ENCODE data around the gene LGR4.

LGR4 gene

GRCh38 chr11:27375370-27375769, 97.2 kb downstream of the LGR4 start:
- DNase-seq (ENCODE audit: low spot score), result no peak

GRCh38 chr11:27373856-27374602, 98.6 kb downstream of the LGR4 start:
- DNase-seq (ENCODE audit: low spot score), result no peak

- DNase-seq (ENCODE audit: low spot score), result no peak
Measured at GRCh38 chr11:27373392-27373791, 99.2 kb downstream of the LGR4 start.

GRCh38 chr11:27372164-27372563, 100.4 kb downstream of the LGR4 start:
- DNase-seq (ENCODE audit: low spot score), result peak; percentile 66

- no peak for DNase-seq (ENCODE audit: low spot score)
Measured at GRCh38 chr11:27371489-27371888, 101.1 kb downstream of the LGR4 start.

- DNase-seq (ENCODE audit: low spot score), result no peak
Measured at GRCh38 chr11:27370374-27370773, 102.2 kb downstream of the LGR4 start.

- DNase-seq (ENCODE audit: low spot score), result no peak
Measured at GRCh38 chr11:27367881-27368280, 104.7 kb downstream of the LGR4 start.

- no peak for DNase-seq (ENCODE audit: low spot score)
Measured at GRCh38 chr11:27363576-27364117, 108.9 kb downstream of the LGR4 start.

- DNase-seq (ENCODE audit: low spot score), result peak; percentile 92
Measured at GRCh38 chr11:27362749-27363575, 109.6 kb downstream of the LGR4 start, which contains the start of gene CCDC34. TSS of gene CCDC34 (minus strand) at chr11:27363215. CDS start at chr11:27363194, 21 bp downstream.

GRCh38 chr11:27361649-27362431, 110.8 kb downstream of the LGR4 start:
- DNase-seq (ENCODE audit: low spot score), result no peak

GRCh38 chr11:27358296-27358695, 114.3 kb downstream of the LGR4 start:
- no peak for DNase-seq (ENCODE audit: low spot score)

GRCh38 chr11:27357250-27357649, 115.3 kb downstream of the LGR4 start:
- DNase-seq (ENCODE audit: low spot score), result no peak

GRCh38 chr11:27356624-27357222, 115.9 kb downstream of the LGR4 start:
- DNase-seq (ENCODE audit: low spot score), result no peak

- no peak for DNase-seq (ENCODE audit: low spot score)
Measured at GRCh38 chr11:27355575-27356104, 117.0 kb downstream of the LGR4 start.

- DNase-seq (ENCODE audit: low spot score), result no peak
Measured at GRCh38 chr11:27354359-27354965, 118.1 kb downstream of the LGR4 start.

GRCh38 chr11:27353593-27354358, 118.8 kb downstream of the LGR4 start:
- no peak for DNase-seq (ENCODE audit: low spot score)

- no peak for DNase-seq (ENCODE audit: low spot score)
Measured at GRCh38 chr11:27352781-27353180, 119.8 kb downstream of the LGR4 start.

- DNase-seq (ENCODE audit: low spot score), result no peak
Measured at GRCh38 chr11:27350511-27350910, 122.1 kb downstream of the LGR4 start.

- DNase-seq (ENCODE audit: low spot score), result no peak
Measured at GRCh38 chr11:27349919-27350318, 122.7 kb downstream of the LGR4 start.

- DNase-seq (ENCODE audit: low spot score), result no peak
Measured at GRCh38 chr11:27348340-27348873, 124.2 kb downstream of the LGR4 start.

All from hematopoietic multipotent progenitor cell treated with erythropoietin and hydrocortisone succinate and interleukin-3 and kit ligand, for 17 days (in vitro differentiated cells).